Endothelial cell of umbilical vein (primary cell): ENCODE results near the gene ACOX3. TPM values are rescaled to one million over a fixed set of nuclear protein-coding genes. Genes with fewer than 3 reads are reported as not detected.

ENCODE experiments used
- BruUV-seq: library from RNA; stranded (reverse); fragments of 400-500 nt; replicated peaks from 2 replicates; lab custom pipeline; 2021; lab: Mats Ljungman, UMichigan
- CTCF ChIA-PET: fragments of 300-600, 350-600 bp; sonication (Branson Sonifier 250); formaldehyde crosslinking; loops from one replicate; lab custom pipeline; 2021; ENCODE audit warnings: antibody characterized with exemption, inconsistent platforms; lab: Charles Lee
- POLR2A ChIA-PET: fragments of 300-600, 350-600 bp; sonication (Branson Sonifier 250); formaldehyde crosslinking; loops from one replicate; lab custom pipeline; 2021; ENCODE audit warnings: antibody characterized with exemption, inconsistent platforms; lab: Charles Lee
- DNase-seq: peaks from one replicate; pipeline ENCODE4 v3.0.0-alpha.2; 2011; ENCODE audit warnings: low read depth, low spot score
- FAIRE-seq: peaks from 2 replicates; lab custom pipeline; 2011; peaks lifted over from hg19 to GRCh38; lab: Jason Lieb, UNC
- H2AFZ ChIP-seq: 2 replicates; pipeline ENCODE4 v1.6.0; 2012; ENCODE audit warnings: low read depth, low read length, control low read depth, inconsistent platforms
- H3K27ac ChIP-seq: 2 replicates; pipeline ENCODE4 v1.5.1; 2011; ENCODE audit warnings: low read depth, mild to moderate bottlenecking, control low read depth, low read length, moderate library complexity; ENCODE audit not compliant: insufficient read depth
- H3K27me3 ChIP-seq, 2 experiments: 2 replicates each; pipeline versions ENCODE4 v1.6.0 to v1.6.1; 2011; ENCODE audit warnings: low read length in 2 of 2, mixed read lengths in 1 of 2; ENCODE audit not compliant: control insufficient read depth in 2 of 2, insufficient read depth in 2 of 2
- H3K36me3 ChIP-seq, 2 experiments: 2 replicates in 1 of 2; 3 replicates in 1 of 2; pipeline ENCODE4 v1.5.1; 2011; ENCODE audit warnings: low read length in 2 of 2, mild to moderate bottlenecking in 1 of 2, moderate library complexity in 1 of 2; ENCODE audit not compliant: control insufficient read depth in 2 of 2, insufficient read depth in 2 of 2; ENCODE audit errors: extremely low read depth in 1 of 2
- H3K4me1 ChIP-seq: 3 replicates; pipeline ENCODE4 v1.5.1; 2011; ENCODE audit warnings: mild to moderate bottlenecking, low read length; ENCODE audit not compliant: control insufficient read depth, insufficient read depth; ENCODE audit errors: extremely low read depth
- H3K4me2 ChIP-seq: 2 replicates; pipeline ENCODE4 v1.6.1; 2011; ENCODE audit warnings: low read length, control low read depth, mixed read lengths; ENCODE audit not compliant: insufficient read depth
- H3K4me3 ChIP-seq, 3 experiments: fragments of 200-600 bp in 1 of 3; sonication (generic), shearing (Covaris generic) in 1 of 3; replicated peaks in 1 of 3; 2 replicates each; pipeline ENCODE4 v1.5.1; 2011 to 2016; ENCODE audit warnings: control low read depth in 3 of 3, low read length in 3 of 3, mild to moderate bottlenecking in 2 of 3, inconsistent platforms in 1 of 3, low read depth in 1 of 3, moderate library complexity in 1 of 3; ENCODE audit not compliant: insufficient read depth in 1 of 3
- H3K79me2 ChIP-seq: 2 replicates; pipeline ENCODE4 v1.6.0; 2012; ENCODE audit warnings: low read length, inconsistent platforms; ENCODE audit not compliant: control insufficient read depth, insufficient read depth
- H3K9ac ChIP-seq: replicated peaks from 2 replicates; pipeline ENCODE3; 2011; ENCODE audit warnings: low read length, control low read depth; ENCODE audit not compliant: insufficient read depth; ENCODE audit errors: extremely low read depth
- H3K9me1 ChIP-seq: replicated peaks from 3 replicates; pipeline ENCODE4 v1.6.0; 2011; ENCODE audit warnings: mild to moderate bottlenecking, low read length; ENCODE audit not compliant: control insufficient read depth, insufficient read depth; ENCODE audit errors: extremely low read depth
- H3K9me3 ChIP-seq: replicated peaks from 2 replicates; pipeline ENCODE4 v1.5.1; 2012; ENCODE audit warnings: low read length, inconsistent platforms; ENCODE audit not compliant: control insufficient read depth, insufficient read depth
- H4K20me1 ChIP-seq: replicated peaks from 2 replicates; pipeline ENCODE3; 2011; ENCODE audit warnings: mild to moderate bottlenecking, low read length; ENCODE audit not compliant: control insufficient read depth, insufficient read depth; ENCODE audit errors: extremely low read depth
- CTCF ChIP-seq, 2 donors: IDR thresholded peaks; 1 replicate in 1 of 2; 2 replicates in 1 of 2; pipeline ENCODE4 v1.5.1; 2011; ENCODE audit warnings: low read length in 2 of 2, mild to moderate bottlenecking in 2 of 2, moderate library complexity in 2 of 2, control low read depth in 1 of 2, inconsistent platforms in 1 of 2, low read depth in 1 of 2; ENCODE audit not compliant: insufficient read depth in 1 of 2; ENCODE audit errors: extremely low read depth in 1 of 2
- EZH2 ChIP-seq: IDR thresholded peaks from 2 replicates; pipeline ENCODE4 v1.6.1; 2012; ENCODE audit warnings: borderline replicate concordance, low read depth, mild to moderate bottlenecking, moderate library complexity, low read length, inconsistent platforms; ENCODE audit not compliant: severe bottlenecking
- FOS ChIP-seq: IDR thresholded peaks from 2 replicates; pipeline ENCODE4 v1.6.1; 2011; ENCODE audit warnings: mild to moderate bottlenecking, low read length, moderate library complexity, borderline replicate concordance; ENCODE audit not compliant: insufficient read depth
- GATA2 ChIP-seq: IDR thresholded peaks from 2 replicates; pipeline ENCODE4 v1.7.0; 2011; ENCODE audit warnings: low read depth, mild to moderate bottlenecking, moderate library complexity, mixed read lengths, low read length; ENCODE audit not compliant: insufficient read length, insufficient read depth
- JUN ChIP-seq: IDR thresholded peaks from 2 replicates; pipeline ENCODE4 v1.6.1; 2011; ENCODE audit warnings: borderline replicate concordance, low read depth; ENCODE audit not compliant: insufficient read length, insufficient read depth
- MAX ChIP-seq: IDR thresholded peaks from 2 replicates; pipeline ENCODE4 v1.6.1; 2011; ENCODE audit not compliant: insufficient read depth, insufficient read length
- MYC ChIP-seq: IDR thresholded peaks from one replicate; pipeline ENCODE4 v1.6.1; 2011; ENCODE audit warnings: mild to moderate bottlenecking, low read depth, low read length
- POLR2A ChIP-seq: IDR thresholded peaks from 2 replicates; pipeline ENCODE4 v1.6.1; 2012; ENCODE audit warnings: low read depth, mild to moderate bottlenecking, control low read depth, low read length
- POLR2AphosphoS5 ChIP-seq: IDR thresholded peaks from 2 replicates; pipeline ENCODE4 v1.6.1; 2012; ENCODE audit warnings: low read depth, mild to moderate bottlenecking, control low read depth, low read length, moderate library complexity; ENCODE audit not compliant: insufficient read depth
- dilution Hi-C: fragments of 300-500 bp; cut with MboI; formaldehyde crosslinking; loops from one replicate; pipeline ENCODE4 v1.15.0; 2019; ENCODE audit warnings: low sequenced_read_pairs; ENCODE audit not compliant: extremely low pct_ligation_motif_present
- intact Hi-C: fragments of 100-400 bp; cut with micrococcal nuclease; formaldehyde crosslinking; loops from one replicate; pipeline ENCODE4 v1.10.0; 2022
- polyA plus RNA-seq, 4 experiments: library from polyadenylated mRNA; depleted of rRNA in 3 of 4; stranded (reverse) in 3 of 4; unstranded in 1 of 4; fragments of >200 nt; gene quantifications; 2 replicates each; pipeline versions ENCODE4 v1.2.1 to v1.2.3, GENCODE V29; 2011 to 2012; ENCODE audit warnings: missing spikeins in 1 of 4
- total RNA-seq: library from RNA; stranded (reverse); gene quantifications from 2 replicates; pipeline ENCODE4 v1.2.3, GENCODE V29; 2021

The ACOX3 gene
- total and polyA plus RNA-seq, 2 donors (not counting 3 experiments of a cell fraction or from before 2014, with no cell fraction given) = 13.0 to 26.3 TPM

- ChIA-PET CTCF (interaction anchor here (0.6 to 1.9 kb wide), 3 partner anchors 12 to 84 kb away, joined by 3 to 8 read pairs (median 3); no protein-coding TSS in a partner anchor), POLR2A (no interaction called here)
- no peak overlapping the region for H3K4me3 ChIP-seq
- no peak overlapping the region for H3K9ac ChIP-seq
- peaks cover 7% of the 10 kb centered on the region for H3K4me1 ChIP-seq
- H3K9me3 ChIP-seq = no peaks in the 10 kb centered on the region
- FAIRE-seq = no peak
- H3K9me1 ChIP-seq = no peaks in the 10 kb centered on the region
- H3K27me3 ChIP-seq = peaks cover 1 to 3% of the 10 kb centered on the region in 2 experiments
- no peaks in the 10 kb centered on the region for H3K79me2 ChIP-seq
- no peak overlapping the region for H3K4me2 ChIP-seq
- intact Hi-C loops (no loop called here), dilution Hi-C loops (no loop called here)
- H3K27ac ChIP-seq = no peak overlapping the region
- BruUV-seq = no TSS peak
- TF ChIP-seq CTCF (IDR thresholded peaks at IDR 0.05; ENCODE audit: extremely low read depth in 1 of 2, insufficient read depth in 1 of 2, low read depth in 1 of 2, low read length in 2 of 2) (no peak), POLR2AphosphoS5 (no peak), FOS (no peak), GATA2 (no peak), MYC (no peak), MAX (no peak), POLR2A (no peak), JUN (no peak), EZH2 (no peak)
- no peaks in the 10 kb centered on the region for H3K36me3 ChIP-seq
- no peak for DNase-seq
- H2AFZ ChIP-seq = no peak overlapping the region
- no peaks in the 10 kb centered on the region for H4K20me1 ChIP-seq
Measured at GRCh38 chr4:8319061-8319460, 121.5 kb downstream of the ACOX3 start.
